Endothelial cell of coronary artery (primary cell): ENCODE measurements around the gene ANO7. TPM values are rescaled to one million over a fixed set of nuclear protein-coding genes. Genes with fewer than 3 reads are reported as not detected.

Experiments used
- total RNA-seq: library from RNA; depleted of rRNA; stranded (reverse); fragments of >200 nt; gene quantifications from 2 replicates; pipeline ENCODE4 v1.2.3, GENCODE V29; 2014

ANO7 gene, protein sequence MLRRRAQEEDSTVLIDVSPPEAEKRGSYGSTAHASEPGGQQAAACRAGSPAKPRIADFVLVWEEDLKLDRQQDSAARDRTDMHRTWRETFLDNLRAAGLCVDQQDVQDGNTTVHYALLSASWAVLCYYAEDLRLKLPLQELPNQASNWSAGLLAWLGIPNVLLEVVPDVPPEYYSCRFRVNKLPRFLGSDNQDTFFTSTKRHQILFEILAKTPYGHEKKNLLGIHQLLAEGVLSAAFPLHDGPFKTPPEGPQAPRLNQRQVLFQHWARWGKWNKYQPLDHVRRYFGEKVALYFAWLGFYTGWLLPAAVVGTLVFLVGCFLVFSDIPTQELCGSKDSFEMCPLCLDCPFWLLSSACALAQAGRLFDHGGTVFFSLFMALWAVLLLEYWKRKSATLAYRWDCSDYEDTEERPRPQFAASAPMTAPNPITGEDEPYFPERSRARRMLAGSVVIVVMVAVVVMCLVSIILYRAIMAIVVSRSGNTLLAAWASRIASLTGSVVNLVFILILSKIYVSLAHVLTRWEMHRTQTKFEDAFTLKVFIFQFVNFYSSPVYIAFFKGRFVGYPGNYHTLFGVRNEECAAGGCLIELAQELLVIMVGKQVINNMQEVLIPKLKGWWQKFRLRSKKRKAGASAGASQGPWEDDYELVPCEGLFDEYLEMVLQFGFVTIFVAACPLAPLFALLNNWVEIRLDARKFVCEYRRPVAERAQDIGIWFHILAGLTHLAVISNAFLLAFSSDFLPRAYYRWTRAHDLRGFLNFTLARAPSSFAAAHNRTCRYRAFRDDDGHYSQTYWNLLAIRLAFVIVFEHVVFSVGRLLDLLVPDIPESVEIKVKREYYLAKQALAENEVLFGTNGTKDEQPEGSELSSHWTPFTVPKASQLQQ
- 0.45 and 0.47 TPM in 2 replicates for total RNA-seq

GRCh38 chr2:241188361-241189092 is at the start of gene ANO7:
Gene ANO7 (plus strand): TSS chr2:241188677. CDS start chr2:241190064, 1,387 bp downstream.

GRCh38 chr2:241148891-241149674 is 39.4 kb upstream of the ANO7 start, which contains the start of gene PASK:
Gene PASK (minus strand): TSS chr2:241149472. CDS start chr2:241143032, 6,440 bp downstream.

GRCh38 chr2:241149925-241150659 is 38.4 kb upstream of the ANO7 start, which contains the start of gene PPP1R7:
Gene PPP1R7 (plus strand): TSS chr2:241150467. CDS start chr2:241150496, 29 bp downstream.

Other genes starting within 250 kb of the ANO7 start
- gene SNED1, start 190.1 kb upstream of the ANO7 start, total RNA-seq: 11.2 and 23.2 TPM in 2 replicates
- gene MTERF4, start 86.4 kb upstream of the ANO7 start, total RNA-seq: 31.4 and 36.4 TPM in 2 replicates
- 3.4 and 5.8 TPM in 2 replicates for gene PASK, start 39.2 kb upstream of the ANO7 start, total RNA-seq
- 48.3 and 71.2 TPM in 2 replicates for gene PPP1R7, start 38.2 kb upstream of the ANO7 start, total RNA-seq
- gene HDLBP, start 127.0 kb downstream of the ANO7 start, total RNA-seq: 856 and 1,073 TPM in 2 replicates
- gene SEPTIN2, start 127.2 kb downstream of the ANO7 start, total RNA-seq: 396 and 431 TPM in 2 replicates
- 32.0 and 39.8 TPM in 2 replicates for gene FARP2, start 167.6 kb downstream of the ANO7 start, total RNA-seq